Right ventricle myocardium inferior (tissue), 1 donor: ENCODE data around the gene GOLGA6L7. TPM values are rescaled to one million over a fixed set of nuclear protein-coding genes. Genes with fewer than 3 reads are reported as not detected.
"Not testable (repeated sequence)": the region's sequence is repeated elsewhere in the genome, so short reads cannot be mapped to it uniquely, and the experiment has no call there.

Experiments used
- ATAC-seq: fragments of 200-7000 bp; cut with Tn5 transposase; one replicate; pipeline ENCODE4 v1.9.1; 2020; ENCODE audit warnings: mild to moderate bottlenecking, moderate library complexity
- DNase-seq: peaks from one replicate; pipeline ENCODE4 v3.0.0; 2021; ENCODE audit errors: missing footprints
- intact Hi-C: fragments of 100-400 bp; cut with DNase I; formaldehyde crosslinking; loops from one replicate; pipeline ENCODE4 v1.11.0; 2022
- total RNA-seq: library from RNA; stranded (reverse); fragmentation: NEBNext Ultra II Directional; extraction: Animal tissue kit (Norgen Biotek cat#: 25700); gene quantifications from one replicate; pipeline ENCODE4 v1.2.1, GENCODE V29; 2021
- donor health status: DM: no; HTN: yes; CAD: no; lungs with severe emphysema.

Gene GOLGA6L7
- total RNA-seq, 1 donor from 2014 or later = not detected

DNA sequence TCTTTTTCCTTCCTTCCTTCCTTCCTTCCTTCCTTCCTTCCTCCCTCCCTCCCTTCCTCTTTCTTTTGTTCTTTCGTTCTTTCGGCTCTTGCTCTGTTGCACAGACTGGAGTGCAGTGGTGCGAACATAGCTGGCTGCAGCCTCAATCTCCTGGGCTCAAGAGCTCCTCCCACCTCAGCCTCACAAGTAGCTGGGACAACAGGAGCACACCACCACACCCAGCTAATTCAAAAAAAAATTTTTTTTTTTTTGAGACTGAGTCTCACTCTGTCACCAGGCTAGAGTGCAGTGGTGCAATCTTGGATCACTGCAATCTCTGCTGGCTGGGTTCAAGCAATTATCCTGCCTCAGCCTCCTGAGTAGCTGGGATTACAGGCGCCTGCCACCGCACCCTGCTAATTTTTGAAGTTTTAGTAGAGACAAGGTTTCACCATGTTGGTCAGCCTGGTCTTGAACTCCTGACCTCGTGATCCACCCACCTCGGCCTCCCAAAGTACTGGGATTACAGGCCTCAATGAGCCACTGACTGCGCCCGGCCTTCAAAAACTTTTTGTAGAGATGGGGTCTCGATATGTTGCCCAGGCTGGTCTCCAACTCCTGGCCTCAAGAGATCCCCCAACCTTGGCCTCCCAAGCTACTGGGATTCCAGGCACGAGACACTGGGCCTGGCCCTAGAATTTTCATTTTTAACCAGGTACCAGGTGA is 13.3 kb upstream of the GOLGA6L7 start:
- intact Hi-C loops, ATAC-seq, DNase-seq: not testable (repeated sequence)

DNA sequence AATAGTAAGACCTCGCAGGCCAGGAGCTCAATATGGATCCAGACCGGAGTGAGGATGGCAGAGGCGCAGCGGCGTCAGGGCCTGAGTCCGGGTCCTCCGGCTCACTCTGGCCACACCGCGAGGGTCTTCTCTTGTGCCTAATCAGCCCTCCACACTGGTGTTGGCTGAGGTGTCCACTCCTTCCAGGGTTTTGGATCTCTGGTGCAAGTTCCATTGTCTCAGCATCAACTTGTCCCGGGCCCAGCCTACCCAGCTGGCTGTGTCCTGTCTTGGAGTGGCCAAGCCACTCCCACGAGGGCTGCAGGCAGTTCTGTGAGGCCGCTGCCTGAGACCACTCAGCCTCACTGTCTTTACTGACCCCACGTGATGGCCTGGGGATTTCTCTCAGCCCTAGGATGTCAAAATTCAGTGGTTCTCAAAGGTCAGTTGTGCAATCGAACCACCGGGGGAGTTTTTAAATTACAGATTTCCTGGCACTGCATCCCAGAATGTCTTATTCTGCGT is 12.6 kb upstream of the GOLGA6L7 start:
- peak; percentile 87 for ATAC-seq
- intact Hi-C loops = no loop called here
- no peak for DNase-seq

DNA sequence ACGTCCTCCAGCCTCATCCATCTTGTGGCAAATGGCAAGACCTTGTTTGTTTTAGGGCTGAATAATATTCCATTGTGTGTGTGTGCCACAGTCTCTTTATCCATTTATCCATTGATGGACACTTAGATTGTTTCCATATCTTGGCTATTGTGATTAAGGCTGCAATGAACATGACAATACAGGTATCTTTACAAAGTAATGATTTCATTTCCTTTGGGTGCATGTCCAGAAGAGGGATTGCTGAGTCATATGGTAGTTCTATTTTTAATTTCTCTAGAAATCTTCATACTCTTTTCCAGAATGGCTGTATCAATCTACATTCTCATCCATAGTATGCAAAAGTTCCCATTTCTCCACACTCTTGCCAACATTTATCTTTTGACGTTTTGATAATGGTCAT is 6.1 kb upstream of the GOLGA6L7 start:
- intact Hi-C loops, DNase-seq, ATAC-seq: not testable (repeated sequence)

DNA sequence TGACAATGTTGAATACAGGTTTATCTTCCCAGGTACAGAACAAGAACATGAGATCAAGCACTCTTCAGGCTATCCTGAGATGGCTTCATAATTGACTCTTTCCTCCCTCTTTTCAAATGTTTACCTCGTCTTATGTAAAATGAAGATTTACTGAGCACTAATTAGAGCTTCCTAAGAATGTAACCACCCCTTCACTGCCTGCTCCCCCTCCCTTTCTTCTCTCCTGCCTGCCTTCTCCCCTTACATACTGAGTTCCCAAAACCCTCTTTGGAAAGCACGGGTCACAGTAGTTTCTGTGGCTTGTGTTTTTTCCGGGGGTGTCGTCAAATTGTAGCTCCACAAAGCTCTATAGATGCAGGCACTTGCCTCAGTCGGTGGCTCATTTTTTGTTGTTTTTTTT is 5.2 kb upstream of the GOLGA6L7 start:
- intact Hi-C loops, DNase-seq, ATAC-seq: not testable (repeated sequence)

DNA sequence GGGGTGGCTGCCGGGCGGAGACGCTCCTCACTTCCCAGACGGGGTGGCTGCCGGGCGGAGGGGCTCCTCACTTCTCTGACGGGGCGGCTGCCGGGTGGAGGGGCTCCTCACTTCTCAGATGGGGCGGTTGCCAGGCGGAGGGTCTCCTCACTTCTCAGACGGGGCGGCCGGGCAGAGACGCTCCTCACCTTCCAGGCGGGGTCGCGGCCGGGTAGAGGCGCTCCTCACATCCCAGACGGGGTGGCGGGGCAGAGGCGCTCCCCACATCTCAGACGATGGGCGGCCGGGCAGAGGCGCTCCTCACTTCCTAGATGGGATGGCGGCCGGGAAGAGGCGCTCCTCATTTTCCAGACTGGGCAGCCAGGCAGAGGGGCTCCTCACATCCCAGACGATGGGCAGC is 1.3 kb upstream of the GOLGA6L7 start:
- ATAC-seq, intact Hi-C loops, DNase-seq: not testable (repeated sequence)

DNA sequence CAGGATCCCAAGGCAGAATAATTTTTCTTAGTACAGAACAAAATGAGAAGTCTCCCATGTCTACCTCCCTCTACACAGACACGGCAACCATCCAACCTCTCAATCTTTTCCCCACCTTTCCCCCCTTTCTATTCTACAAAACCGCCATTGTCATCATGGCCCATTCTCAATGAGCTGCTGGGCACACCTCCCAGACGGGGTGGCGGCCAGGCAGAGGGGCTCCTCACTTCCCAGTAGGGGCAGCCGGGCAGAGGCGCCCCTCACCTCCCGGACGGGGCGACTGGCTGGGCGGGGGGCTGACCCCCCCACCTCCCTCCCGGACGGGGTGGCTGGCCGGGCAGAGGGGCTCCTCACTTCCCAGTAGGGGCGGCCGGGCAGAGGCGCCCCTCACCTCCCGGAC is 827 bp upstream of the GOLGA6L7 start:
- not testable (repeated sequence) for DNase-seq

DNA sequence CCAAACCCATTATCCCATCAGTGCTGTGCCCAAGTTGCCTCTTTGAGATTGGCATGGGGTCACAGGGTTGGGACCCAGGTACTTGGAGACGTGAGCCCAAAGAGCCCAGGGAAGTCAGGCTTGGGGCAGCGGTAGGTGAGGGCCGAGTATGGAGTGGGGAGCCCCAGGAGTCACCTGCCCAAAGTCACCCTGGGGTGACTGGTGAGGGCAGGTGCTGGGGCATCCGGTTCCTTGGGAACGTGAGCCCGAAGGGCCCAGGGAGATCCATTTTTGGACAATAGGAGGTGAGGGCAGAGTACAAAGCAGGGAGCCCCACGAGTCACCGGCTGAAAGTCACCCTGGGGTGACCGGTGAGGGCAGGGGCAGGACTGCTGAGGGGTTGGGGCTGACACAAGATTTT is 485 bp downstream of the GOLGA6L7 start:
- DNase-seq, ATAC-seq, intact Hi-C loops: not testable (repeated sequence)

More for the DNA sequence above, 827 bp upstream of the GOLGA6L7 start:
- intact Hi-C loops, ATAC-seq: not testable (repeated sequence)

DNA sequence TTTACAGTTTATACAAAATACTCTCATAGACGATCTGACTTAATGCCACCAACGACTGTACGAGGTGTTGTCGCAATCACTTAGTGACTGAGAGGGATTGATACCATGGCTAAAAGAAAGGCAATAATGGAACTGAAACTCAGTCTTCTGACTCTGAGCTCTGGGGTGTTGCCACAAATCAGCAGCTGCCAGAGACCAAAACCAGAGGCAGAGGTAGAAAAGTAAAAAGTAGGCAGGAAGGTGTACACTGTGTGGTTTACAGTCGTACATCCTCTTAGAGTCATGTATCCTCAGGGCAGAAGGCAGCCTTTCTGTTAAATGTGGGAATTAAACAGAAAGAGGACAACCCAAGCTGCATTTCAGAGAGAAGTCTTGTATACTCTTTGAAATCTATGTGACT is 1.2 kb downstream of the GOLGA6L7 start:
- ATAC-seq, DNase-seq, intact Hi-C loops: not testable (repeated sequence)

DNA sequence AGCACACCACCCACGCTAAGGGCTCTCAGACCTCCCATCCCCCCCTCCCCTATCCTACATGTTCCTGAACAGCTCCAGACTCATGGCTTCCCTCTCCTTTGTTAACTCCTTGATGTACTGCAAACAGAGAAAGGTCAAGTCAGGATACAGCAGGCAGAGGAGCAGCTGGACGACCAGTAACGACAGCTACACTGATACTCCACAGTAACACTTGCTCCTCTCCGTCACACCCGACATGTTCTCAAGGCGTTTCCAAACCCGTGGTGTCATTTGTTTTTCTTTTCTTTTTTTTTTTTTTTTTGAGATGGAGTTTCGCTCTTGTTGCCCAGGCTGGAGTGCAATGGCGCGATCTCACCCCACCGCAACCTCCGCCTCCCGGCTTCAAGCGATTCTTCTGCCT is 4.3 kb downstream of the GOLGA6L7 start:
- ATAC-seq, intact Hi-C loops, DNase-seq: not testable (repeated sequence)

DNA sequence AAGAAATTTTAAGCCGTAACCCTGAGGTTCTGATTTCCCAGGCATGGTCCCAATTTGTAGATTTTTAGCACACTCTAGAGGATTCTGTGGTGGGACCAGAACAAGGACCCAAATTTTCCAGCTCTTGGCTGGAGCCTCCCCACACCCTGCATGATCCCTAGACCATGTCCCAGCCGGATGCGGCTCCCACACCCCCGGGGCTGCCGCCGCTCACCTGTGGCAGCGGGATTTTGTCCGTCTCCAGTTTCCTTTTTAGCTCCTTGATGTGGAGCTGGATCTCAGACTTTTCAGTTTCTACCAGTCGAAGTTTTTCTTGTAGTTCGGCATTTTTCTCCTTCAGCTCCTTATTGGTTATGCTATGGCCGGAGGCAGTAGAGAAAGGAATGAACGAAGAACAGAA is 4.9 kb downstream of the GOLGA6L7 start:
- intact Hi-C loops, ATAC-seq: not testable (repeated sequence)

DNA sequence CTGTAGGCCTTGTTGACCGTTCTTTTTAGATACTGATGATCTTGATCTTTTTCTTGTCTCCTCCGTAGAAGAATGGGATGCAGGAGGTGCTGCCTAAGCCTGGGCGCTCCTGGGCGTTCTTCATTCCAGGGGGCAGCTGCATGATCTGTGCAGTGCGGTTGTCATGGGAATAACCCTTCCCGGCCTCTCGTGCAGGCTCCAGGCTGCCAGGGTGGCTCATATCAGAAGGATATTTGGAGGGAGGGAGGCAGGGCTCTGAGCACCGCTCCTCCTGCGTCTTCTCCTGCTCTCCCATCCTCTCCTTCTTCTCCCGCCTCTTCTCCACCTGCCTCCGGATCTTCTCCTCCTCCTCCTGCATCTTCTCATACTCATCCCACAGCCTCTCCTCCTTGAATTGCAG is 6.2 kb downstream of the GOLGA6L7 start:
- ATAC-seq, DNase-seq, intact Hi-C loops: not testable (repeated sequence)

More for the DNA sequence above, 4.9 kb downstream of the GOLGA6L7 start:
- DNase-seq = not testable (repeated sequence)

DNA sequence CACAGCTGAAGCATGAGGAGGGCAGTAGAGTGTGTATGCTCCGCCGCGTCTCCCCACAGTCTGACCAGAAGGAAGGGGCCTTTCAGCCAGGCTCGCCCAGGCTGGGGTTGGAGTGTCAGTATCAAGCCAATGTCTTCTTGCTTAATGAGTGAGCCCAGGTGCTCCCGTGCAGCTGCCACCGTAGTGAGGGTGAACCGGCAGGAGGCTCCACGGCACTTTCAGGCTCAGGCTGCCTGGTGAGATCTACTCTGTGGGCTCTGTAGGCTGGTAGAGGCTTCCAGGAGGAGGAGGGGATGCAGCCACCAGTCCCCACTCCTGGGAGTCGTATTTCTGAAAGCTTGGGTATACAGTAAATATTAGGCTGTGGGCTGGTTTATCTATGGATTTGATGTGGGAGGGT is 8.2 kb downstream of the GOLGA6L7 start:
- ATAC-seq, intact Hi-C loops, DNase-seq: not testable (repeated sequence)

DNA sequence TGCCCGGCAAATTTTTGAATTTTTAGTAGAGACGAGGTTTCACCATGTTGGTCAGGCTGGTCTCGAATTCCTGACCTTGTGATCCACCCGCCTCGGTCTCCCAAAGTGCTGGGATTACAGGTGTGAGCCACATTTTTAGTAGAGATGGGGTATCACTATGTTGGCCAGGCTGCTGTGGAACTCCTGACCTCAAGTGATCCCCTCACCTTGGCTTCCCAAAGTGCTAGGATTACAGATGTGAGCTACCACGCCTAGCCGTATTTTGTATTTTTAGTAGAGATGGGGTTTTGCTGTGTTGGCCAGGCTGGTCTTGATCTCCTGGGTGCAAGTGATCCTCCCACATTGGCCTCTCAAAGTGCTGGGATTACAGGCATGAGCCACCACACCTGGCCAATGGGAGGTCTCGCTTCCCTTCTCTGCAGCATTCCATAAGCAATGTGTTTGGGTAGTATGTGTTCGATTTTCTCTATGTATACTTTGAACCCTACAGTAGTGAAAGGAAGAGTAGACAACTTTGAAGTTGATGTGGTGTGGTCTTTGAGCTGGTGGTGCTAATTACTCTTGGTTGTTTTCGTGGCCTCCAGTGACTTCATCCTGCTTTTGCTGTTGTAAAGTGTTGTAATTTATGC is 13.4 kb downstream of the GOLGA6L7 start:
- intact Hi-C loops, ATAC-seq, DNase-seq: not testable (repeated sequence)

DNA sequence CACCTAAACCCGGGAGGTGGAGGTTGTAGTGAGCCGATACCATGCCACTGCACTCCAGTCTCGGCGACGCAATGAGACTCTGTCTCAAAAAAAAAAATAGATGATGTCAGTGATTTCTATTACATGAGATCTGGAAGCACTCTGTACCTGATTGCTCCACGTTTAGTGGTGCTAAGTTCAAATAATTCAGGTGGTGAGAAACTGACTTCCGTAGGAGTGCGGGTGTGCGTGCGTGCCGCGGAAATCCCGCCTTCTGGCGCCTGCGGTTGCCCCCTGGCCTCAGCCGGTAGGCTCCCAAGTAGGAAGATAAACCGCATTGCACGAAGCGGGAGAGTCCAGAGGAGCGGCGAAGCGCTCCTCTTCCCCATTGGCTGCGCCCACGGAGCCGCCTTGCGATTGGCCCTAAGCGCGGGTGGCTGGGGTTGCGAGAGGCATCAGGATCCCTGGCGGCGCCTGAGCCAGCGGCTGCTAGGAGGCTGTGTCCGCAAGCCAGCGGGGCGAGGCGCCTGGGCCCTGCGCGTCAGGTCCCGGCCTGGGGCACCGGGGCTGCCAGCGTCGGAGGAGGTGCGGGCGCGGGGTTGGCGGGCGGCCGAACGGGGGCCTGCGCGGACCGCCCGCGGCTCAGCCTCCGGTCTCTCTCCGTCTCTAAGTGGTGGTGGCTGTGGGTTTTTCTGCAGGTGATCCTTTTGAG is 16.4 kb downstream of the GOLGA6L7 start:
- ATAC-seq (peak; percentile 98), DNase-seq (peak; percentile 83)
- intact Hi-C loops = not testable (repeated sequence)

DNA sequence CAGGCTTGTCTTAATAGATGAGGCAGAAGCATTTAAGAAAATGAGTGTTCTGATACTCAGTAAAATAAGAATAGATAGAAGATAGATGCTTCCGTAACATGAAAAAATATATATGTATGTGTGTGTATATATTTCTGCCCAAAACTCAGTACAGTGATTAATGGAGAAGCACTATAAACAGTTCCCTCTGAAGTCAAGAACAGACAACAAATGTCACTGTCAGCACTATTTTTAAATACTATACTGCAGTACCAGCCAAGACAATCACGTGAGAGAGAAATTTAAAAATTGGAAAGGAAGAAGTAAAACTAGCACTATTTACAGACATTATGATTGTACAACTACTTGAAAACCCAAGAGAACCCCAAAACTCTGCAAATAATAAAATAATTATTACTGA is 27.0 kb downstream of the GOLGA6L7 start:
- intact Hi-C loops, DNase-seq: not testable (repeated sequence)
- peak; percentile 80 for ATAC-seq

DNA sequence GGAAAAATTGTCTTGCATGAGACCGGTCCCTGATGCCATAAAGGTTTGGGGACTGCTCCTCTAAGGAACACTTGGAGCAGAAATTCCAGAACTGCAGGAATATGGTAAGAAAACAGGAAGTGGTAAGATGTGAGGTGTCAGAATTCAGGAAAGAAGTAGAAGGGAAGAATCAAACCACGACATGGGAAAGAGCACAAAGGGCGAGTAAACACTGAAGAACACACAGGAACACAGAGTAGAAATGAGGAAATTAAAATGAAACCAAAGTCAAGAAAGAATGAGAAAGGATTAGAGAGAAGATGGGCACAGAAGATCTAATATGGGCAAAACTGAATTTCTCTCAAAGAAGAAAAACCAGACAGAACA is 28.5 kb downstream of the GOLGA6L7 start:
- ATAC-seq, intact Hi-C loops, DNase-seq: not testable (repeated sequence)

DNA sequence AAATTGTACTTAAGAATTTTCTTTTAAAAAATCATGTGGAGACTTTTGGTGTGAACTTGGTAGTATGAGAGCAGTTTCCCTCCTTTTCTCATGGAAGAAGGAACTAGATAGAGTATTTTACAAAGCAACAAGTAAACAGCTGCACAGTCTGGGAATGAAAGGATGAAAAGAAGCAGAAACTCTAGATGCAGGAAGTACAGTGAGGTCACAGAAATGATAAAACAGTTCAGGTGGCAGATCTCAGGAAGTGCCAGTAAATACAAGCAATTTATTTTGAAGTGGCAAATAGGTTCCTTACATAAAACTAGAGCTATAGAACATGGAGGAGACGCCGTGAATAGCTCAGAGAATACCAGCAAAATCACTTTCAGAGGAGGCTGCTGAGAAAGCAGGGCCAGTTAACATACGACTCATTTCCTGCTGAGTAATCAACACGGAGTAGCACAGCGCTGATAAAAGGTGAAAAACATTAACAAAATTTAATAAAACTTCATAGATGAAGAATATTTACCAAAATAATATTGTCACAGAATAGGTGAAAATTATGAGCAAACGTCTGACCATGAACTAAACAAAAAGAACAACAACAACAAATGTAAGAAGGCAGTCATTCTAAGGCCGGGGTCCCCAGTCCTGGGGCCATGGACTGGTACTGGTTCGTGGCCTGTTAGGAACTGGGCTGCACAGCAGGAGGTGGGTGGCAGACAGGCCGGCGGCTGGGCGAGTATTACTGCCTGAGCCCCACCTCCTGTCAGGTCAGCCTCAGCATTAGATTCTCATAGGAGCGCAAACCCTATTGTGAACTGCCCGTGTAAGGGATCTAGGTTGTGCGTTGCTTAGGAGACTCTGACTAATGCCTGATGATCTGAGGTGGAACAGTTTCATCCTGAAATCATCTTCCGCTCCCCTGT is 29.2 kb downstream of the GOLGA6L7 start:
- ATAC-seq, DNase-seq, intact Hi-C loops: not testable (repeated sequence)

DNA sequence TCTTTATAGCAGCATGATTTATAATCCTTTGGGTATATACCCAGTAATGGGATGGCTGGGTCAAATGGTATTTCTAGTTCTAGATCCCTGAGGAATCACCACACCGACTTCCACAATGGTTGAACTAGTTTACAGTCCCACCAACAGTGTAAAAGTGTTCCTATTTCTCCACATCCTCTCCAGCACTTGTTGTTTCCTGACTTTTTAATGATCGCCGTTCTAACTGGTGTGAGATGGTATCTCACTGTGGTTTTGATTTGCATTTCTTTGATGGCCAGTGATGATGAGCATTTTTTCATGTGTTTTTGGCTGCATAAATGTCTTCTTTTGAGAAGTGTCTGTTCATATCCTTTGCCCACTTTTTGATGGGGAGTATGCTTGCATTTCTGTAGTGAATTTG is 30.3 kb downstream of the GOLGA6L7 start:
- not testable (repeated sequence) for ATAC-seq

More for the DNA sequence above, 30.3 kb downstream of the GOLGA6L7 start:
- DNase-seq, intact Hi-C loops: not testable (repeated sequence)
